Measurements from ENCODE around the gene MVB12A. TPM values are rescaled to one million over a fixed set of nuclear protein-coding genes. Genes with fewer than 3 reads are reported as not detected.
A peak's percentile ranks its signal among the peaks of the same experiment; 100 is the strongest.

Gene MVB12A
- total RNA-seq, 4 donors from 2014 or later: 24.5 to 66.1 (median 56.1) TPM

DNA sequence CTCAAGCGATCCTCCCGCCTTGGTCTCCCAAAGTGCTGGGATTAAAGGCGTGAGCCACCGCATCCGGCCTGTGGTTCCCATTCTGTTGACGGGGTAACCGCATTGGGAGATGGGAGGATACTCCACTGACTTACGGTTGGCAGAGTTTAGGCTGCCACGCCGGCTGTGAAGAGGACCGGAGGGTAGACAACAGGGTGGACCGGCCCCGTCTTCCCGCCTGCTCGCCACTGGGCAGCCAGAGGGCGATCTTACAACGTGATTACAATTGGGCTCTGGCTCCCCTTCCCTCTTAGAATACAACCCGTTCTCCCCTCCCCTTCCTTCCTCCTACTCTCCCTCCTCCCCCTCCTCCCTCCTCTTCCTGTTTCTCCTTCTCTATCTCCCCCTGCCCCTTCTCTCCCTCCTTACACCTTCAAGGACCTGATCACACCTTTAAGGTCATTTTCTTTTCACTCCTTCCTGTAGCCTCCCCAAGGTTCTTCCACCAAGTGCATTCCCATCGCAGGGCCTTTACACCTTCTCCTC lies 24.9 kb upstream of the MVB12A start:
- TF ChIP-seq POLR2AphosphoS5 (IDR thresholded peaks at IDR 0.05): no peak
- TF ChIP-seq, protein P1, sequence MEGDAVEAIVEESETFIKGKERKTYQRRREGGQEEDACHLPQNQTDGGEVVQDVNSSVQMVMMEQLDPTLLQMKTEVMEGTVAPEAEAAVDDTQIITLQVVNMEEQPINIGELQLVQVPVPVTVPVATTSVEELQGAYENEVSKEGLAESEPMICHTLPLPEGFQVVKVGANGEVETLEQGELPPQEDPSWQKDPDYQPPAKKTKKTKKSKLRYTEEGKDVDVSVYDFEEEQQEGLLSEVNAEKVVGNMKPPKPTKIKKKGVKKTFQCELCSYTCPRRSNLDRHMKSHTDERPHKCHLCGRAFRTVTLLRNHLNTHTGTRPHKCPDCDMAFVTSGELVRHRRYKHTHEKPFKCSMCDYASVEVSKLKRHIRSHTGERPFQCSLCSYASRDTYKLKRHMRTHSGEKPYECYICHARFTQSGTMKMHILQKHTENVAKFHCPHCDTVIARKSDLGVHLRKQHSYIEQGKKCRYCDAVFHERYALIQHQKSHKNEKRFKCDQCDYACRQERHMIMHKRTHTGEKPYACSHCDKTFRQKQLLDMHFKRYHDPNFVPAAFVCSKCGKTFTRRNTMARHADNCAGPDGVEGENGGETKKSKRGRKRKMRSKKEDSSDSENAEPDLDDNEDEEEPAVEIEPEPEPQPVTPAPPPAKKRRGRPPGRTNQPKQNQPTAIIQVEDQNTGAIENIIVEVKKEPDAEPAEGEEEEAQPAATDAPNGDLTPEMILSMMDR (IDR thresholded peaks at IDR 0.05): peak; percentile 38 to 71 (median 45)
- Histone ChIP-seq H3K9me3 (peaks cover 0 to 2% (median 0%) of the 10 kb centered on the region in 4 donors), H3K4me3 (no peak overlapping the region), H3K36me3 (peaks cover 0 to 1% (median 0%) of the 10 kb centered on the region in 4 donors), H3K4me1 (peaks cover 11 to 32% (median 29%) of the 10 kb centered on the region in 4 donors), H3K27me3 (peaks cover 0 to 78% (median 24%) of the 10 kb centered on the region in 4 donors), H3K27ac (replicated peaks in 1 of 4) (no peak overlapping the region)
- 34% methylated on average over 19 of the region's 19 CpGs for WGBS
- DNase-seq (ENCODE audit: extremely low spot score): no peak
- intact Hi-C loops (cut with DNase I): loop anchor here (5.0 kb wide), 1 partner anchor 103 kb away; no protein-coding TSS in a partner anchor

DNA sequence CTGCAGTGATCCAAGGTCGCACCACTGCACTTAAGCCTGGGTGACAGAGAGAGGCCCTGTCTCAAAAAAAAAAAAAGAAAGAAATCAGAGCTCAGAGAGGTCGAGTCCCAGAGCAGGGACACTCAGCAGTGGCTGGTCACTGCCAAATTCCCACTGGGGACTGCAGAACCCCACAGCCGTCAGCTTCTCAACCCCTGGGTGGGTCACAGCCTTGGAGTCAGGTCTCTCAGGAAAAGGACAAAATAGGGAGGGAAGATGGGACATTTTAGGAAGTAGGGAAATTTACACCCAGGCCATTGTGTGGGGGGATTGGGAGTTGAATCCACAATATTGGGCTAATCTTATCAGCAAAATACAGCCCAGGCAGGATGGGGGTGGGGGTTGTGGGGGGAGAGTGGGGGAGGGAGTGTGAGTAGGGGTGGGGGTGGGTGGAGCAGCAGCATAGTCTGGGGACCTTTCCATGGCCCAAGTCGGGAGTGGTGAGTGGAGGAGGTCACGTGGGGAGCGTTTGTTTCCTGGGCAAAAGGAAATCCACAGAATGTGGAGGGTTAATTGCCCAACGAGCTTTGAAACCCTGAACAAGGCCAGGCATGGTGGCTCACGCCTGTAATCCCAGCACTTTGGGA lies 20.8 kb upstream of the MVB12A start:
- H3K4me1 ChIP-seq: peaks cover 8 to 24% (median 12%) of the 10 kb centered on the region in 4 donors

DNA sequence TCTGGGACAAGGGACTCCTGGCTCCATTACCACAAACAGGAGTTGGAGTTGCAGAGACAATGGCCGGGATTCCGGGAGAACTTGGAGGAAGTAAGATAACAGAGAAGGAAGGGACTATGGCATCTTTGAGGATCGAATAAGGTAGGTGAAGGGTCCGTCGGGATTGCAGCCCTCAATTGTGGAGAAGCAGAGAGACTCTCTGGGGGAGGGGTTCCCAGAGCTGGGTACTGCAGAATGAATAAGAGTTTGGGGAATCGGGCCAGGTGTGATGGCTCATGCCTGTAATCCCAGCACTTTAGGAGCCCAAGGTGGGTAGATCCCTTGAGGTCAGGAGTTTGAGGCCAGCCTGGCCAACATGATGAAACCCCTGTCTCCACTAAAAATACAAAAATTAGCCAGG lies 18.2 kb upstream of the MVB12A start:
- intact Hi-C loops (cut with DNase I): no loop called here
- 96% methylated on average over 6 of the region's 6 CpGs for WGBS
- Histone ChIP-seq H3K36me3 (peaks cover 0 to 13% (median 0%) of the 10 kb centered on the region in 4 donors), H3K4me3 (no peak overlapping the region), H3K4me1 (peaks cover 10 to 38% (median 20%) of the 10 kb centered on the region in 4 donors), H3K9me3 (no peaks in the 10 kb centered on the region), H3K27me3 (peaks cover 0 to 52% (median 2%) of the 10 kb centered on the region in 4 donors), H3K27ac (replicated peaks in 1 of 4) (no peak overlapping the region)
- no peak for DNase-seq (ENCODE audit: extremely low spot score)
- TF ChIP-seq POLR2A (IDR thresholded peaks at IDR 0.05; ENCODE audit: low read depth) (no peak), EP300 (IDR thresholded peaks at IDR 0.05) (no peak), POLR2AphosphoS5 (IDR thresholded peaks at IDR 0.05) (no peak)
- TF ChIP-seq, protein P1 (IDR thresholded peaks at IDR 0.05): no peak

More for the DNA sequence above, 20.8 kb upstream of the MVB12A start:
- Histone ChIP-seq H3K9me3 (no peaks in the 10 kb centered on the region), H3K27me3 (peaks cover 0 to 73% (median 6%) of the 10 kb centered on the region in 4 donors), H3K36me3 (peaks cover 0 to 13% (median 0%) of the 10 kb centered on the region in 4 donors), H3K4me3 (no peak overlapping the region), H3K27ac (replicated peaks in 1 of 4) (no peak overlapping the region)
- intact Hi-C loops (cut with DNase I): no loop called here
- TF ChIP-seq POLR2AphosphoS5 (IDR thresholded peaks at IDR 0.05): no peak
- no peak for TF ChIP-seq EP300 (IDR thresholded peaks at IDR 0.05)
- TF ChIP-seq POLR2A (IDR thresholded peaks at IDR 0.05; ENCODE audit: low read depth): no peak
- TF ChIP-seq, protein P1 (IDR thresholded peaks at IDR 0.05): no peak
- no peak for DNase-seq (ENCODE audit: extremely low spot score)
- WGBS: 67% methylated on average over 8 of the region's 8 CpGs

DNA sequence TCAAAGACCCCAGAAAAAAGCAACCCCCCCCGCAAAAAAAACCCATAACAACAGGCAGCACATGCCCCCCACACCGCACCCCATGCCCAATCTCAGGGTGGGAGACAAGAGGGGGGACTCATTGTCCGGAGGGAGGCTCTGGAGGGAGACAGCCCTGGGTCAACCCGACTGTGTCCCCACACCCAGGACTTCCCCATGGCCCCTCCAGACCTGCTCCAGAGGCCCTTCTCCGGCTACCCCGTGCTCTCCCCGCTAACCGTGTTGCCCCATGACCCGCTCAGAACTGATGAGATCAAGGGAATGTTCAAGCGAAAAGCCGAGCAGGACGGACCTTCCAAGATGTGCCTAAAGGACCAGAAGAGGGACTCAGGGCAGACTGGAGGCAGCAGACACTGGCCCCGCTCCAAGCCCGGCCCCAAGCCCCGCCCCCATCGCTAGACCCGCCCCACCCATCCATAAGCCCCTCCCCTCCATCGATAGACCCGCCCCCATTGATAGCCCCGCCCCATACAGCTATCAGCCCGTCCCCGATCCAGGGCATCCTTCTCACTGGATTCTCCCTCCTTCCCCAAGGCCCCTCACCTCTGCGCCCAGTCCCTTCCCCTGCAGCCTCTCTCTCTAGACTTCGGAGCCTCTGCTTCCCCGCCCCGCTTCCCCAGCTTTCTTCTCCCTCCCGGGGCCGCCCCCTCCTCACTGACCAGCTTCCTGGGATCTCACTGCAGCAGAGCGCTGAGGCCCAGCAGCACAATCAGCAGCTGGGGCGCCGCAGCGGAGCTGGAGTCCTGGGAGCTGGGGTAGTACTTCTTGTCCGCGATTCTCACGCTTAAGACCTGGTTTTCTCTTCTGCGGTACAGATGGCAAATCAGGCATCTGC lies 16.6 kb upstream of the MVB12A start:
- 47% methylated on average over 24 of the region's 36 CpGs for WGBS
- intact Hi-C loops (cut with DNase I): no loop called here
- Histone ChIP-seq H3K27me3 (peaks cover 0 to 40% (median 2%) of the 10 kb centered on the region in 4 donors), H3K4me1 (peaks cover 11 to 40% (median 27%) of the 10 kb centered on the region in 4 donors), H3K9me3 (no peaks in the 10 kb centered on the region), H3K27ac (replicated peaks in 1 of 4) (peak overlapping the region in 2 of 4 donors; percentile 3 to 71), H3K36me3 (peaks cover 0 to 13% (median 0%) of the 10 kb centered on the region in 4 donors), H3K4me3 (peak overlapping the region; percentile 43 to 56 (median 48))
- DNase-seq (ENCODE audit: extremely low spot score): no peak
- TF ChIP-seq, protein P1 (IDR thresholded peaks at IDR 0.05): no peak
- TF ChIP-seq POLR2AphosphoS5 (IDR thresholded peaks at IDR 0.05): no peak
- TF ChIP-seq EP300 (IDR thresholded peaks at IDR 0.05): no peak
- TF ChIP-seq POLR2A (IDR thresholded peaks at IDR 0.05; ENCODE audit: low read depth): no peak

Data from esophagus muscularis mucosa (tissue), 4 donors.